Measurements from ENCODE around the gene ANKRD16. TPM values are rescaled to one million over a fixed set of nuclear protein-coding genes. Genes with fewer than 3 reads are reported as not detected.
A peak's percentile ranks its signal among the peaks of the same experiment; 100 is the strongest.

ANKRD16 gene
- total and polyA plus RNA-seq, 2 of the 13 experiments (the other 11 are each of a cell fraction or from before 2014, with no cell fraction given) = 8.0 to 11.4 TPM

- peak; percentile 70; the same call in 1 of the 2 replicates for TF ChIP-seq ZBED4 (CRISPR knock-in tag; IDR thresholded peaks at IDR 0.05; ENCODE audit: borderline replicate concordance)
- TF ChIP-seq RFX3 (CRISPR knock-in tag; IDR thresholded peaks at IDR 0.05) = no peak
- TF ChIP-seq ZNF543 (CRISPR knock-in tag; IDR thresholded peaks at IDR 0.05) = peak; percentile 100
- TF ChIP-seq ZBTB40 (IDR thresholded peaks at IDR 0.05) = no peak
- 0 out of 2 replicates have a peak, but pooled peaks have one; percentile 34 for TF ChIP-seq ZBTB40 (CRISPR knock-in tag; IDR thresholded peaks at IDR 0.05)
- TF ChIP-seq ZSCAN25 (CRISPR knock-in tag; IDR thresholded peaks at IDR 0.05) = 0 out of 2 replicates have a peak, but pooled peaks have one; percentile 2
- TF ChIP-seq MTA1 (CRISPR knock-in tag; IDR thresholded peaks at IDR 0.05; ENCODE audit: borderline replicate concordance) = 0 out of 2 replicates have a peak, but pooled peaks have one; percentile 18
- TF ChIP-seq ZNF713 (CRISPR knock-in tag; IDR thresholded peaks at IDR 0.05) = no peak
- peak; percentile 33; the same call in 1 of the 2 replicates for TF ChIP-seq SRY (CRISPR knock-in tag; IDR thresholded peaks at IDR 0.05)
- TF ChIP-seq PHB2 (IDR thresholded peaks at IDR 0.05; ENCODE audit: partially characterized antibody) = no peak
- TF ChIP-seq IKZF1 (IDR thresholded peaks at IDR 0.05) = no peak
- no peak for TF ChIP-seq HMG20B (CRISPR knock-in tag; conservative IDR thresholded peaks at IDR 0.05)
- TF ChIP-seq MIXL1 (CRISPR knock-in tag; IDR thresholded peaks at IDR 0.05) = no peak
- TF ChIP-seq HNF1B (CRISPR knock-in tag; IDR thresholded peaks at IDR 0.05) = no peak
- peak; percentile 54 for TF ChIP-seq AGO1 (IDR thresholded peaks at IDR 0.05; ENCODE audit: low read depth, low read length, poor library complexity, severe bottlenecking)
Measured at GRCh38 chr10:5812283-5813090, 77.2 kb downstream of the ANKRD16 start (continued).
